HepG2 (cell line): ENCODE measurements around the gene LRBA. TPM values are rescaled to one million over a fixed set of nuclear protein-coding genes. Genes with fewer than 3 reads are reported as not detected.

Experiments
- ATAC-seq: fragments of 200-7000 bp; cut with Tn5 transposase; 3 replicates; pipeline ENCODE4 v1.9.1; 2020; ENCODE audit warnings: mild to moderate bottlenecking, moderate library complexity
- BruUV-seq: library from RNA; stranded (reverse); fragments of 400-500 nt; replicated peaks from 2 replicates; lab custom pipeline; 2021; lab: Mats Ljungman, UMichigan
- CTCF ChIA-PET: fragments of 300-600 bp; formaldehyde crosslinking; extraction: SDS; loops from one replicate; lab custom pipeline; 2021; ENCODE audit warnings: low total read pairs, inconsistent platforms, low intra/inter-chr PET ratio; lab: Yijun Ruan, JAX
- POLR2A ChIA-PET: fragments of 350-600 bp; sonication (Branson Sonifier 250); formaldehyde crosslinking; loops from one replicate; lab custom pipeline; 2020; ENCODE audit warnings: antibody characterized with exemption, inconsistent platforms; lab: Yijun Ruan, JAX
- DNase-seq: peaks from one replicate; pipeline ENCODE4 v3.0.0-alpha.2; 2015; ENCODE audit warnings: low spot score
- FAIRE-seq: peaks from 3 replicates; lab custom pipeline; 2011; peaks lifted over from hg19 to GRCh38; lab: Jason Lieb, UNC
- H2AFZ ChIP-seq: one replicate; pipeline ENCODE4 v1.6.1; 2011; ENCODE audit warnings: low read length, inconsistent platforms
- H3K27ac ChIP-seq: fragments of 300-600 bp; 3 replicates; pipeline ENCODE4 v1.8.0; 2011; ENCODE audit warnings: mixed run types, mild to moderate bottlenecking, mixed read lengths, low read length, inconsistent platforms; ENCODE audit not compliant: insufficient read depth; ENCODE audit errors: extremely low read length
- H3K27me3 ChIP-seq, 2 experiments: fragments of 200-600 bp in 1 of 2; 2 replicates in 1 of 2; 3 replicates in 1 of 2; pipeline versions ENCODE4 v1.6.0 to v1.8.0; 2011; ENCODE audit warnings: low read length in 2 of 2, mild to moderate bottlenecking in 2 of 2, moderate library complexity in 2 of 2, inconsistent platforms in 1 of 2; ENCODE audit not compliant: insufficient read depth in 2 of 2, control insufficient read depth in 1 of 2
- H3K36me3 ChIP-seq, 2 experiments: fragments of 200-600 bp in 1 of 2; replicated peaks in 1 of 2; 2 replicates in 1 of 2; 3 replicates in 1 of 2; pipeline versions ENCODE4 v1.5.1 to v1.8.0; 2011; ENCODE audit warnings: low read length in 2 of 2, inconsistent platforms in 1 of 2; ENCODE audit not compliant: insufficient read depth in 2 of 2, control insufficient read depth in 1 of 2
- H3K4me1 ChIP-seq: 2 replicates; pipeline ENCODE4 v1.5.1; 2012; ENCODE audit warnings: low read length, inconsistent platforms; ENCODE audit not compliant: insufficient read depth
- H3K4me2 ChIP-seq: 2 replicates; pipeline ENCODE4 v1.6.0; 2011; ENCODE audit warnings: low read depth, low read length, inconsistent platforms
- H3K4me3 ChIP-seq, 3 experiments: fragments of 200-600 bp in 1 of 3; sonication (generic), shearing (Covaris generic) in 1 of 3; replicated peaks in 1 of 3; 2 replicates each; pipeline ENCODE4 v1.5.1; 2011 to 2016; ENCODE audit warnings: low read length in 3 of 3, inconsistent platforms in 2 of 3, low read depth in 2 of 3, mild to moderate bottlenecking in 2 of 3, control low read depth in 1 of 3, mixed read lengths in 1 of 3; ENCODE audit not compliant: insufficient read depth in 1 of 3
- H3K79me2 ChIP-seq: one replicate; pipeline ENCODE4 v1.6.1; 2011; ENCODE audit warnings: low read length, inconsistent platforms; ENCODE audit not compliant: insufficient read depth
- H3K9ac ChIP-seq: 2 replicates; pipeline ENCODE4 v1.6.0; 2011; ENCODE audit warnings: mild to moderate bottlenecking, low read depth, low read length, inconsistent platforms; ENCODE audit not compliant: insufficient read depth
- H3K9me3 ChIP-seq: 2 replicates; pipeline ENCODE4 v1.5.1; 2012; ENCODE audit warnings: mild to moderate bottlenecking, low read length
- H4K20me1 ChIP-seq: 2 replicates; pipeline ENCODE4 v1.6.0; 2011; ENCODE audit warnings: inconsistent platforms, mild to moderate bottlenecking, low read length, moderate library complexity; ENCODE audit not compliant: insufficient read depth
- ARID2 ChIP-seq: sonication (generic); formaldehyde crosslinking; IDR thresholded peaks from 2 replicates; pipeline ENCODE4 v1.8.1; 2022; ENCODE audit warnings: mild to moderate bottlenecking, missing genetic modification reagents, borderline replicate concordance
- ERF ChIP-seq: IDR thresholded peaks from 2 replicates; pipeline ENCODE4 v1.6.1; 2018; ENCODE audit warnings: missing biosample characterization, missing genetic modification reagents
- MAFF ChIP-seq: IDR thresholded peaks from 2 replicates; pipeline ENCODE4 v1.6.1; 2011; ENCODE audit warnings: low read depth, low read length, improper control_type of control experiment
- MATR3 ChIP-seq: sonication (generic); formaldehyde crosslinking; IDR thresholded peaks from 2 replicates; pipeline ENCODE4 v1.4.0; 2020; ENCODE audit warnings: missing genetic modification reagents
- MTA1 ChIP-seq: sonication (generic); formaldehyde crosslinking; IDR thresholded peaks from 2 replicates; pipeline ENCODE4 v1.4.0; 2020; ENCODE audit warnings: missing genetic modification reagents, mild to moderate bottlenecking, borderline replicate concordance
- POGK ChIP-seq: sonication (generic); formaldehyde crosslinking; conservative IDR thresholded peaks from 2 replicates; pipeline ENCODE4 v1.8.0; 2022; ENCODE audit warnings: mild to moderate bottlenecking, moderate library complexity, missing genetic modification reagents
- RAD21 ChIP-seq: fragments of 450-650 bp; formaldehyde crosslinking; IDR thresholded peaks from 2 replicates; pipeline ENCODE4 v1.5.0; 2020; ENCODE audit warnings: mild to moderate bottlenecking
- SIX4 ChIP-seq: sonication (generic); formaldehyde crosslinking; IDR thresholded peaks from 2 replicates; pipeline ENCODE4 v1.4.0; 2020; ENCODE audit warnings: missing genetic modification reagents
- TFE3 ChIP-seq: IDR thresholded peaks from 2 replicates; pipeline ENCODE4 v1.6.1; 2016
- ZFP1 ChIP-seq: IDR thresholded peaks from 2 replicates; pipeline ENCODE4 v1.6.1; 2016
- WGBS: methylation state at CpG from one replicate; pipeline ENCODE4 v1.1.6; 2017; ENCODE audit warnings: low lambda C conversion rate; 5-methylcytosine and 5-hydroxymethylcytosine counted together
- in situ Hi-C: cut with HindIII; loops from 2 replicates; pipeline ENCODE4 v1.10.0; 2017; ENCODE audit warnings: low pct_unique_long_range_greater_than_20kb; ENCODE audit not compliant: extremely low pct_ligation_motif_present
- intact Hi-C: fragments of 100-400 bp; cut with micrococcal nuclease; formaldehyde crosslinking; loops from one replicate; pipeline ENCODE4 v1.10.0; 2022; ENCODE audit not compliant: unreplicated experiment
- polyA plus RNA-seq, 8 experiments: library from polyadenylated mRNA; depleted of rRNA in 3 of 8; stranded (reverse) in 7 of 8; unstranded in 1 of 8; fragments of >200 nt; fragmentation: Illumina TruSeq in 4 of 8; extraction: Trizol in 4 of 8; gene quantifications; 2 replicates each; pipeline versions ENCODE4 v1.2.1 to v1.2.3, GENCODE V29; 2011 to 2016; ENCODE audit warnings: low read depth in 4 of 8, missing spikeins in 1 of 8, mixed read lengths in 1 of 8; ENCODE audit not compliant: insufficient read depth in 1 of 8
- total RNA-seq, 5 experiments: library from RNA; depleted of rRNA; stranded (reverse); fragments of >200 nt; fragmentation: Illumina TruSeq; extraction: Trizol; gene quantifications; 2 replicates each; pipeline ENCODE4 v1.2.3, GENCODE V29; 2016; ENCODE audit warnings: low read depth in 1 of 5

The LRBA gene
- total and polyA plus RNA-seq, 2 of the 13 experiments (the other 11 are each of a cell fraction or from before 2014, with no cell fraction given): 21.0 to 37.2 TPM

DNA sequence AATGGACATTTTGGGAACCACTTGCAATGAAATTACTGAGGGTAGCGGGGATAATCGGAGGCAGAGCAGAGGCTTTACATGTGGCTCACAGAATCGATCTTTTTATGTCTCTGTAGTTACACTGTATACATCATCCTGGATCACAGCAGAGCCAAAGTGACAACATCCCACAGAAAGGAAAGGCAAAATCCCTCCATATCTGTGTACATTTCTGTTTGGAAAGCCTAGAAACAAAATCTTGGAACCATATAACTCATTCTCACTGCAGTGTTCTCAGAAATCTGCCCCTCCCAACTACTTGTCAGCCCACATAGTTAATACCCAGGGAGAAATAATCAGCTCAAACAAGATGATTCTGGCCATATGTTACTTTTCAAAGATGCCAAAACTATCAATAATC, 725.2 kb downstream of the LRBA start:
- BruUV-seq: no TSS peak
- no peak for TF ChIP-seq ZFP1 (CRISPR knock-in tag)
- TF ChIP-seq MATR3 (CRISPR knock-in tag): no peak
- TF ChIP-seq MAFF: no peak
- no peak for TF ChIP-seq SIX4
- no peak for TF ChIP-seq TFE3 (CRISPR knock-in tag)
- TF ChIP-seq RAD21 (CRISPR knock-in tag): no peak
- TF ChIP-seq MTA1 (CRISPR knock-in tag): no peak
- TF ChIP-seq ERF (CRISPR knock-in tag): no peak
- TF ChIP-seq POGK (CRISPR knock-in tag): no peak
- no peak for TF ChIP-seq ARID2 (CRISPR knock-in tag)
- H4K20me1 ChIP-seq: no peaks in the 10 kb centered on the region
- H3K4me1 ChIP-seq: peaks cover 14% of the 10 kb centered on the region
- H3K36me3 ChIP-seq: no peaks in the 10 kb centered on the region; a peak in 1 of 5 replicates
- WGBS: 94% methylated on average over 3 of the region's 3 CpGs
- H2AFZ ChIP-seq: no peak overlapping the region
- in situ Hi-C loops: no loop called here
- CTCF ChIA-PET: no interaction called here
- ATAC-seq: no peak
- POLR2A ChIA-PET: no interaction called here
- no peak for DNase-seq
- no peaks in the 10 kb centered on the region for H3K27me3 ChIP-seq
- FAIRE-seq: no peak
- H3K27ac ChIP-seq: no peak overlapping the region
- H3K4me3 ChIP-seq: no peak overlapping the region
- no peaks in the 10 kb centered on the region for H3K9me3 ChIP-seq
- H3K79me2 ChIP-seq: no peaks in the 10 kb centered on the region
- intact Hi-C loops: no loop called here
- no peak overlapping the region for H3K9ac ChIP-seq
- H3K4me2 ChIP-seq: no peak overlapping the region
